HG02571 (cell line): ENCODE measurements around the gene TGIF1.

Source experiments
- ATAC-seq: cut with Tn5 transposase; IDR thresholded peaks from one replicate; pipeline ENCODE4 v1.9.1; 2021; ENCODE audit warnings: mild to moderate bottlenecking, moderate library complexity; ENCODE audit not compliant: unreplicated experiment

TGIF1 gene

GRCh38 chr18:3480827-3481573 lies 31.0 kb downstream of the TGIF1 start:
- no peak for ATAC-seq

GRCh38 chr18:3481696-3482210 lies 31.8 kb downstream of the TGIF1 start:
- no peak for ATAC-seq

GRCh38 chr18:3482258-3482657 lies 32.3 kb downstream of the TGIF1 start:
- ATAC-seq: no peak

- peak; percentile 65 for ATAC-seq
Measured at GRCh38 chr18:3485153-3486149, 35.5 kb downstream of the TGIF1 start.

GRCh38 chr18:3486512-3486911 lies 36.5 kb downstream of the TGIF1 start:
- ATAC-seq: no peak

GRCh38 chr18:3489462-3489861 lies 39.5 kb downstream of the TGIF1 start:
- ATAC-seq: no peak

- no peak for ATAC-seq
Measured at GRCh38 chr18:3491981-3492555, 42.1 kb downstream of the TGIF1 start.

GRCh38 chr18:3492721-3493120 lies 42.7 kb downstream of the TGIF1 start:
- ATAC-seq: no peak

- no peak for ATAC-seq
Measured at GRCh38 chr18:3493501-3494244, 43.7 kb downstream of the TGIF1 start.

- no peak for ATAC-seq
Measured at GRCh38 chr18:3494245-3494526, 44.2 kb downstream of the TGIF1 start.

- ATAC-seq: no peak
Measured at GRCh38 chr18:3494569-3494968, 44.6 kb downstream of the TGIF1 start.

GRCh38 chr18:3495691-3496430 lies 45.9 kb downstream of the TGIF1 start:
- ATAC-seq: no peak

GRCh38 chr18:3498698-3499471 lies 48.9 kb downstream of the TGIF1 start:
- no peak for ATAC-seq

GRCh38 chr18:3499501-3499900 lies 49.5 kb downstream of the TGIF1 start:
- ATAC-seq: no peak

- no peak for ATAC-seq
Measured at GRCh38 chr18:3500016-3500415, 50.0 kb downstream of the TGIF1 start.

GRCh38 chr18:3502650-3503049 lies 52.7 kb downstream of the TGIF1 start:
- ATAC-seq: no peak

GRCh38 chr18:3504637-3505036 lies 54.7 kb downstream of the TGIF1 start:
- ATAC-seq: no peak

- no peak for ATAC-seq
Measured at GRCh38 chr18:3508576-3509549, 58.9 kb downstream of the TGIF1 start.
